BE2C (cell line): ENCODE measurements around the gene ADAM30.
A peak's percentile ranks its signal among the peaks of the same experiment; 100 is the strongest.

Experiments used
- DNase-seq: peaks from one replicate; pipeline ENCODE4 v3.0.0-alpha.2; 2020
- H3K27me3 ChIP-seq: fragments of 250-450 bp; sonication (Bioruptor Pico); 2 replicates; pipeline ENCODE4 v1.5.1; 2020; ENCODE audit warnings: mild to moderate bottlenecking
- H3K36me3 ChIP-seq: fragments of 250-450 bp; sonication (Bioruptor Pico); 2 replicates; pipeline ENCODE4 v1.5.1; 2020; ENCODE audit warnings: mild to moderate bottlenecking
- H3K4me1 ChIP-seq: fragments of 250-450 bp; sonication (Bioruptor Pico); 2 replicates; pipeline ENCODE4 v1.5.1; 2020
- H3K4me3 ChIP-seq: 2 replicates; pipeline ENCODE4 v1.5.1; 2011; ENCODE audit warnings: low read depth, low read length
- H3K9me3 ChIP-seq: fragments of 250-450 bp; sonication (Bioruptor Pico); 2 replicates; pipeline ENCODE4 v1.5.1; 2020
- TF ChIP-seq, protein P1 (sequence below): IDR thresholded peaks from 2 replicates; pipeline ENCODE4 v1.5.1; 2012; ENCODE audit warnings: mild to moderate bottlenecking, low read depth, low read length

The ADAM30 gene

GRCh38 chr1:119869995-119870394 lies 26.3 kb downstream of the ADAM30 start:
- no peaks in the 10 kb centered on the region for H3K36me3 ChIP-seq
- no peaks in the 10 kb centered on the region for H3K9me3 ChIP-seq
- peaks cover 6% of the 10 kb centered on the region; the same call in 1 of the 2 replicates for H3K4me1 ChIP-seq
- H3K4me3 ChIP-seq, result no peak overlapping the region
- H3K27me3 ChIP-seq, result peaks cover 5% of the 10 kb centered on the region; the same call in 1 of the 2 replicates
- TF ChIP-seq, protein P1, sequence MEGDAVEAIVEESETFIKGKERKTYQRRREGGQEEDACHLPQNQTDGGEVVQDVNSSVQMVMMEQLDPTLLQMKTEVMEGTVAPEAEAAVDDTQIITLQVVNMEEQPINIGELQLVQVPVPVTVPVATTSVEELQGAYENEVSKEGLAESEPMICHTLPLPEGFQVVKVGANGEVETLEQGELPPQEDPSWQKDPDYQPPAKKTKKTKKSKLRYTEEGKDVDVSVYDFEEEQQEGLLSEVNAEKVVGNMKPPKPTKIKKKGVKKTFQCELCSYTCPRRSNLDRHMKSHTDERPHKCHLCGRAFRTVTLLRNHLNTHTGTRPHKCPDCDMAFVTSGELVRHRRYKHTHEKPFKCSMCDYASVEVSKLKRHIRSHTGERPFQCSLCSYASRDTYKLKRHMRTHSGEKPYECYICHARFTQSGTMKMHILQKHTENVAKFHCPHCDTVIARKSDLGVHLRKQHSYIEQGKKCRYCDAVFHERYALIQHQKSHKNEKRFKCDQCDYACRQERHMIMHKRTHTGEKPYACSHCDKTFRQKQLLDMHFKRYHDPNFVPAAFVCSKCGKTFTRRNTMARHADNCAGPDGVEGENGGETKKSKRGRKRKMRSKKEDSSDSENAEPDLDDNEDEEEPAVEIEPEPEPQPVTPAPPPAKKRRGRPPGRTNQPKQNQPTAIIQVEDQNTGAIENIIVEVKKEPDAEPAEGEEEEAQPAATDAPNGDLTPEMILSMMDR, result no peak
- DNase-seq, result peak; percentile 19

DNA sequence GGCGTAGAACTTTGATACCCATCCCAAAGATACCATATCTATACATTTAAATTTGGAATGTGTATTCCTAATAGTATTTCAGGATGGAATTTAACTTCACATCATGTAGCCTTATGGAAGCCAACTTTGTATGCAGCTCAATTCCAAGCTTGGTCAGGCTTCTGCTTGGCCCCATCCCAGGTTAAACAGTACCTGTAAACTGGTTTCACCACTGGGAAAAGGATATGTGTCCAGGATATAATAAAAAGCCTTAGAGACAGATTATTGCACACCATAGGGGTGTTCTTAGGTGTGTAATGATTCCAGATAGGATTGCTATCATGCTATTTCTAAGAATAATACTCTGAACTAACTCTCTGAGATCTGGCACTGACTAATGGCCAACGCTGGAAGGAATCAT lies 28.1 kb downstream of the ADAM30 start:
- Histone ChIP-seq H3K27me3 (peaks cover 14% of the 10 kb centered on the region), H3K4me3 (no peak overlapping the region), H3K9me3 (no peaks in the 10 kb centered on the region), H3K36me3 (no peaks in the 10 kb centered on the region), H3K4me1 (peaks cover 6% of the 10 kb centered on the region; the same call in 1 of the 2 replicates)
- no peak for DNase-seq
- TF ChIP-seq, protein P1, result no peak

DNA sequence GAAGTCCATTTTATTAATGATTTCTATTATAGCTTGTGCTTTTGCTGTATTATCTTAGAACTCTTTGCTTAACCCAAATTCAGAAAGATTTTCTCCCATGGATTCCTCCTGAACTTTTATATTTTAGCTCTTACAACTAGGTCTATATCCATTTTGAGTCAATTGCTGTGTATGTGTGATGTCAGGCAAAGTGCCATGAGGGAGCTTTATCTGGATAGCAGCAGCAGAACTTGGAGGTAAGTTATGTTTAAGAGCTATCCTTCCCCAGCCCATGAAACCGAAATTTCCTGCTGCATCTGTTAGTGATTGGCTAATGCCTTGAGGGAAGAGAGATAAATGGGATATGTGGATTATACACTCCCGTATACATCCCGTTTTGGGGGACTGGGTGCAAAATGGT lies 29.9 kb downstream of the ADAM30 start:
- no peak for DNase-seq
- Histone ChIP-seq H3K36me3 (no peaks in the 10 kb centered on the region), H3K9me3 (no peaks in the 10 kb centered on the region), H3K4me1 (peaks cover 6% of the 10 kb centered on the region; the same call in 1 of the 2 replicates), H3K27me3 (peaks cover 15% of the 10 kb centered on the region), H3K4me3 (no peak overlapping the region)
- TF ChIP-seq, protein P1, result no peak

- H3K9me3 ChIP-seq, result no peaks in the 10 kb centered on the region
- TF ChIP-seq, protein P1, result no peak
Measured at GRCh38 chr1:119865627-119866026, 30.7 kb downstream of the ADAM30 start.

DNA sequence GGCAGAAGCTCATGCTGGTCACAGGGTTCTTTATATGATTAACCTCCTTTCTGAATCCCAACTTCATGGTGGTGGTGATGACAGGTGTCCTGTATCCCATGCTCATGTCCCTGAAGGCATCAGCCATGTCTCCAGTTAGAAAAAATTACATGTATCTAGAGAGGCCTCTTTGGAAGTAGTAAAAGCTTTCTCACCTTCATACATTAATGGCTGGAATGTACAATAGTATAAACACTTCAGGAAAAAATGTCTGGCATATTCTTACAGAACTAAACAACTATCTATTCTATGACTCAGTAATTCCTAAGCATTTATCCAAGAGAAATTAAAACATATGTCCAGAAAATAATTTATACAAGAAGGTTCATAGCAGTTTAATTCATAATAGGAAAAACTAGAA lies 34.0 kb downstream of the ADAM30 start:
- no peaks in the 10 kb centered on the region for H3K36me3 ChIP-seq
- peaks cover 15% of the 10 kb centered on the region for H3K27me3 ChIP-seq
- no peaks in the 10 kb centered on the region for H3K4me1 ChIP-seq
- TF ChIP-seq, protein P1, result no peak
- H3K9me3 ChIP-seq, result no peaks in the 10 kb centered on the region
- H3K4me3 ChIP-seq, result no peak overlapping the region
- DNase-seq, result no peak

More at GRCh38 chr1:119865627-119866026, 30.7 kb downstream of the ADAM30 start:
- H3K36me3 ChIP-seq, result no peaks in the 10 kb centered on the region
- no peak for DNase-seq
- peaks cover 15% of the 10 kb centered on the region for H3K27me3 ChIP-seq
- H3K4me3 ChIP-seq, result no peak overlapping the region
- H3K4me1 ChIP-seq, result peaks cover 5% of the 10 kb centered on the region; the same call in 1 of the 2 replicates

DNA sequence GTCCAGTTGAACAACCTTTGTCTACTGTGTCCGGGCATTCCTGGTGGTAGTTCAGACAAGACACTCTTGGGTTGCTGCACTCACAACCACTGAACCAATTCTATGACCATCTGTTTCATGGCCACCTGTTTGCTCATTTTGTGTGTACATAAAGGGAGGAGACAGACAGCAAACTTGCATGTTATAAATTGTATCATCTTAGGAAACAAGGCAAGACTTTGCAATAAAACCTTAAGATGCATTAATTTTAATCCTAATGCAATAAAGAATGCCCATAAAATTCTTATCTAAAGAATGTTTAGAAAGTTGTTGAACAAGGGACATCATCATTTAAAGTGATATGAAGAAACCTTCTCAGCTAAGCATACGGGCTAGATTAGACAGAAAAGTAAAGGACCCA lies 34.8 kb downstream of the ADAM30 start:
- no peak for DNase-seq
- no peak overlapping the region for H3K4me3 ChIP-seq
- TF ChIP-seq, protein P1, result no peak
- H3K4me1 ChIP-seq, result no peaks in the 10 kb centered on the region
- H3K27me3 ChIP-seq, result peaks cover 15% of the 10 kb centered on the region
- no peaks in the 10 kb centered on the region for H3K9me3 ChIP-seq
- H3K36me3 ChIP-seq, result no peaks in the 10 kb centered on the region
